Loucy (cell line): ENCODE data around the gene NLGN1.

Source experiments
- H2AFZ ChIP-seq: fragments of 200-600 bp; sonication (generic); 2 replicates; pipeline ENCODE4 v1.6.0; 2016; ENCODE audit warnings: antibody characterized with exemption, mild to moderate bottlenecking, low read length, moderate library complexity
- H3F3A ChIP-seq: fragments of 200-600 bp; 2 replicates; pipeline ENCODE4 v1.6.0; 2016; ENCODE audit warnings: antibody characterized with exemption, low read depth, mild to moderate bottlenecking
- H3K27me3 ChIP-seq: fragments of 200-600 bp; sonication (generic); 2 replicates; pipeline ENCODE4 v1.6.1; 2014; ENCODE audit warnings: low read length, mild to moderate bottlenecking; ENCODE audit not compliant: insufficient read depth, poor library complexity, severe bottlenecking
- H3K36me3 ChIP-seq: fragments of 200-600 bp; sonication (generic); 2 replicates; pipeline ENCODE4 v1.6.1; 2016; ENCODE audit warnings: low read length; ENCODE audit not compliant: insufficient read depth
- H3K4me1 ChIP-seq: fragments of 200-600 bp; sonication (generic); 2 replicates; pipeline ENCODE4 v1.5.1; 2014; ENCODE audit warnings: low read length, mild to moderate bottlenecking; ENCODE audit not compliant: insufficient read depth, poor library complexity, severe bottlenecking
- H3K4me2 ChIP-seq: fragments of 200-600 bp; sonication (generic); 2 replicates; pipeline ENCODE4 v1.6.0; 2014; ENCODE audit warnings: antibody characterized with exemption, low read length, low read depth, mild to moderate bottlenecking; ENCODE audit not compliant: poor library complexity, severe bottlenecking
- H3K4me3 ChIP-seq: fragments of 200-600 bp; sonication (generic); 2 replicates; pipeline ENCODE4 v1.5.1; 2014; ENCODE audit warnings: low read length, mild to moderate bottlenecking, mixed read lengths; ENCODE audit not compliant: poor library complexity, severe bottlenecking
- H3K79me2 ChIP-seq: fragments of 200-600 bp; sonication (generic); 2 replicates; pipeline ENCODE4 v1.6.1; 2014; ENCODE audit warnings: low read length; ENCODE audit not compliant: insufficient read depth
- H3K9ac ChIP-seq: fragments of 200-600 bp; sonication (generic); 2 replicates; pipeline ENCODE4 v1.6.0; 2014; ENCODE audit warnings: mild to moderate bottlenecking, low read depth, low read length, moderate library complexity; ENCODE audit not compliant: poor library complexity, severe bottlenecking
- H3K9me2 ChIP-seq: fragments of 200-600 bp; sonication (generic); replicated peaks from 2 replicates; pipeline ENCODE4 v1.6.1; 2016; ENCODE audit warnings: low read depth, low read length, mixed read lengths
- H3K9me3 ChIP-seq: fragments of 200-600 bp; sonication (generic); 2 replicates; pipeline ENCODE4 v1.6.1; 2014; ENCODE audit warnings: mild to moderate bottlenecking, antibody characterized with exemption, low read length, low read depth; ENCODE audit not compliant: insufficient read depth
- H4K20me1 ChIP-seq: fragments of 200-600 bp; sonication (generic); 2 replicates; pipeline ENCODE4 v1.6.0; 2014; ENCODE audit warnings: antibody characterized with exemption, low read length, mild to moderate bottlenecking; ENCODE audit not compliant: insufficient read depth, poor library complexity, severe bottlenecking
- CTCF ChIP-seq: fragments of 200-600 bp; sonication (generic); conservative IDR thresholded peaks from 2 replicates; pipeline ENCODE4 v1.5.1; 2014; ENCODE audit warnings: mild to moderate bottlenecking, antibody characterized with exemption, low read length
- EZH2phosphoT487 ChIP-seq: fragments of 200-600 bp; IDR thresholded peaks from 2 replicates; pipeline ENCODE4 v1.6.1; 2018; ENCODE audit warnings: antibody characterized with exemption, mild to moderate bottlenecking, moderate library complexity, borderline replicate concordance

NLGN1 gene

GRCh38 chr3:173635826-173636225 lies 238.3 kb downstream of the NLGN1 start:
- Histone ChIP-seq H3K79me2 (no peaks in the 10 kb centered on the region), H3K36me3 (no peaks in the 10 kb centered on the region), H3K9me2 (no peaks in the 10 kb centered on the region), H3F3A (no peaks in the 10 kb centered on the region), H3K9me3 (no peaks in the 10 kb centered on the region), H3K4me3 (no peak overlapping the region), H3K4me2 (no peak overlapping the region), H3K27me3 (no peaks in the 10 kb centered on the region), H2AFZ (no peak overlapping the region), H4K20me1 (no peaks in the 10 kb centered on the region), H3K9ac (no peak overlapping the region), H3K4me1 (no peaks in the 10 kb centered on the region)
- TF ChIP-seq EZH2phosphoT487 = no peak
- no peak for TF ChIP-seq CTCF

DNA sequence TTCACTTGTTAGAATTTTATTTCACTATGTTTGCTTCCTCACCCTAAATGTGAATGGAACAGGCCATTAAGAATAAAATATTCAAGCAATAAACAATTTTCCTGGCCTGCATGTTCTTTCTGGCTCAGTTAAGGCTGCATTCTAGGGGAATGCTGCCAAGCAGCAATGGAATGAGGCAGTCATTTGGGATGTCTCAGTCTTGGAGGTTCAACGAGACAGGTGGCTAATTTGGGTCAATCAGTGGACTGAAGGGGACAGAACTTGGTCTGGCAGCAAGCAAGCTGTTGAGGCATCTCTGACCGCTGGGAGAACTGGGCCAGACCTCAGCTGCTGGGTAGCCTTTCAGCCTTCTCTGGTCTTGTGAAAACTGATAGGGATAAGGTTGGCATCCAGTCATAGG lies 241.6 kb downstream of the NLGN1 start:
- Histone ChIP-seq H3K79me2 (no peaks in the 10 kb centered on the region), H3K4me3 (no peak overlapping the region), H3K27me3 (no peaks in the 10 kb centered on the region), H3F3A (no peaks in the 10 kb centered on the region), H4K20me1 (no peaks in the 10 kb centered on the region), H3K9me3 (no peaks in the 10 kb centered on the region), H3K36me3 (no peaks in the 10 kb centered on the region), H2AFZ (no peak overlapping the region), H3K9me2 (no peaks in the 10 kb centered on the region), H3K4me2 (no peak overlapping the region), H3K9ac (no peak overlapping the region), H3K4me1 (no peaks in the 10 kb centered on the region)
- no peak for TF ChIP-seq EZH2phosphoT487
- TF ChIP-seq CTCF = no peak

- H3K9me2 ChIP-seq = no peaks in the 10 kb centered on the region
- H3K79me2 ChIP-seq = no peaks in the 10 kb centered on the region
- no peaks in the 10 kb centered on the region for H3K4me1 ChIP-seq
- no peak overlapping the region for H3K4me2 ChIP-seq
- H3K9me3 ChIP-seq = no peaks in the 10 kb centered on the region
- H3K9ac ChIP-seq = no peak overlapping the region
- no peaks in the 10 kb centered on the region for H3F3A ChIP-seq
- H4K20me1 ChIP-seq = no peaks in the 10 kb centered on the region
- H3K36me3 ChIP-seq = no peaks in the 10 kb centered on the region
- TF ChIP-seq EZH2phosphoT487 (no peak), CTCF (no peak)
- H3K4me3 ChIP-seq = no peak overlapping the region
- H2AFZ ChIP-seq = no peak overlapping the region
- H3K27me3 ChIP-seq = no peaks in the 10 kb centered on the region
Measured at GRCh38 chr3:173641696-173642095, 244.2 kb downstream of the NLGN1 start.
